Esophagus muscularis mucosa (tissue), 4 donors: ENCODE measurements around the gene ZMIZ1. TPM values are rescaled to one million over a fixed set of nuclear protein-coding genes. Genes with fewer than 3 reads are reported as not detected.

ENCODE experiments used
- DNase-seq: peaks from one replicate; pipeline ENCODE4 v3.0.0-alpha.2; 2017; ENCODE audit errors: extremely low spot score
- H3K27ac ChIP-seq, 4 donors: fragments of 200-600 bp; sonication (generic); replicated peaks in 1 of 4; 1 replicate in 3 of 4; 2 replicates in 1 of 4; pipeline ENCODE4 v1.5.1; 2016 to 2019; ENCODE audit warnings: mild to moderate bottlenecking in 1 of 4
- H3K27me3 ChIP-seq, 4 donors: fragments of 200-600 bp; sonication (generic); one replicate each; pipeline versions ENCODE4 v1.5.1 to v1.6.0; 2016 to 2019
- H3K36me3 ChIP-seq, 4 donors: fragments of 200-600 bp; sonication (generic); one replicate each; pipeline ENCODE4 v1.5.1; 2016 to 2019
- H3K4me1 ChIP-seq, 4 donors: fragments of 200-600 bp; sonication (generic); one replicate each; pipeline ENCODE4 v1.5.1; 2016 to 2019
- H3K4me3 ChIP-seq, 4 donors: fragments of 200-600 bp; sonication (generic); 1 replicate in 2 of 4; 2 replicates in 2 of 4; pipeline ENCODE4 v1.5.1; 2016 to 2019; ENCODE audit warnings: mild to moderate bottlenecking in 4 of 4, moderate library complexity in 1 of 4
- H3K9me3 ChIP-seq, 4 donors: fragments of 200-600 bp; sonication (generic); 1 replicate in 3 of 4; 2 replicates in 1 of 4; pipeline ENCODE4 v1.5.1; 2016 to 2019
- EP300 ChIP-seq: sonication (generic); formaldehyde crosslinking; IDR thresholded peaks from one replicate; pipeline ENCODE4 v1.6.1; 2017; ENCODE audit warnings: antibody characterized with exemption
- POLR2A ChIP-seq: fragments of 450-650 bp; IDR thresholded peaks from one replicate; pipeline ENCODE4 v1.6.1; 2017; ENCODE audit warnings: antibody characterized with exemption, moderate library complexity, mild to moderate bottlenecking, low read depth
- POLR2AphosphoS5 ChIP-seq, 2 donors: sonication (generic); formaldehyde crosslinking; IDR thresholded peaks; one replicate each; pipeline ENCODE4 v1.6.1; 2017; ENCODE audit warnings: antibody characterized with exemption in 2 of 2
- WGBS: methylation state at CpG from one replicate; pipeline ENCODE4 v1.1.5; 2018; 5-methylcytosine and 5-hydroxymethylcytosine counted together
- intact Hi-C: fragments of 100-400 bp; cut with DNase I; formaldehyde crosslinking; loops from one replicate; pipeline ENCODE4 v1.15.1; 2023
- total RNA-seq, 4 donors: library from RNA; depleted of rRNA; stranded (reverse); fragments of >200 nt; gene quantifications; one replicate each; pipeline versions ENCODE4 v1.1.0 to v1.2.1, GENCODE V29; 2016
- TF ChIP-seq, protein P1 (sequence below), 3 experiments: fragments of 200-600 bp in 2 of 3; fragments of 450-650 bp in 1 of 3; sonication (generic) in 2 of 3; IDR thresholded peaks; one replicate each; pipeline ENCODE4 v1.5.1; 2017 to 2019; ENCODE audit warnings: antibody characterized with exemption in 3 of 3, mild to moderate bottlenecking in 2 of 3, moderate library complexity in 1 of 3

Gene ZMIZ1
- total RNA-seq, 4 donors from 2014 or later: 48.7 to 87.2 (median 66.0) TPM

DNA sequence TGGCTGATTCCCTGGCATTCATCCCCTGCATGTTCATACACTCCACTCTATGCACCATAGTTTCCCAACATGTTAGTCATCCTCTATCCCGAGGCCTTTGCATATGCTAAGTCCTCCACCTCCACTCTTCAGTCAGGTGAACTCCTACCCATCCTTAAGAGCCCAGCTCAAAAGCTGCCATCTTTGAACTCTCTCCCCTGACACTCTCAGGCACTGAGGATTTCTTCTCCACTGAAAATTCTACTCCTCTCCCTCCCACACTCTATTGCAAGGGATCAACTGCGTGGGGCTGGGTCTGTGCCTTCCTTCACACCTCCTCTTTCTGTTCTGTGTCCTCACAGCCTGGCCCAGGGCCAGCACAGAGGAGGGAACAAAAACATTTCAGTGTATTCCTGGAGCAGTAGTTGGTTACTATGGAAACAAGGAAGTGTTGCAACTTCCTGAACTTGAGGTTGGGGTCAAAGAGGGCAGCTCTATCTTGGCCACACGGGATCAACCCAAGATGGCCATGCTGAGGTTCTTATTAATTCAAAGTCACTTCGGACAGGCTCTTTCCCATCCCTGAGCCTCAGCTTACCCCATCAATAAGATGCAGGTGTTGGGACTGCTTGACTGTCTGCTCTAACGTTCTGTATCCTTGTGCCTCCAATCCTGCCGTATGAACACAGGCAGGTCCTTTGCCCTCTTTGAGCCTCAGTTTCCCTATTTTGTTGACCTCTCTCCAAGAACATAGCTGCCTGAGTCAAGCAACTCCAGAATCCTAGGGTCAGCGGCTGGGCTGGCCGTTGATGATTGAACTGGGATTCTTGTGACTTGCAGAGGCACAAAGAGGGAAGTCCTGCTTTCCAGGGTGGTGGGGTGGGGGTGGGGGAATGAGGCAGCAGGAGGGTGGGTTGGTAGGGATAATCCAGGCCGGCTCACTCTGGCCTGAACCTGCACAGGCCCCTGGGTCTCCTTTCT lies 15.5 kb downstream of the ZMIZ1 start:
- intact Hi-C loops: no loop called here
- H3K27me3 ChIP-seq: no peaks in the 10 kb centered on the region
- peak; percentile 99 for DNase-seq
- H3K36me3 ChIP-seq: no peaks in the 10 kb centered on the region
- no peak for TF ChIP-seq POLR2A
- peak; percentile 72 to 74 for TF ChIP-seq POLR2AphosphoS5 (IDR thresholded peaks at IDR 0.05)
- H3K27ac ChIP-seq: peak overlapping the region; percentile 73 to 81 (median 78)
- peaks cover 99 to 100% (median 100%) of the 10 kb centered on the region in 4 donors for H3K4me1 ChIP-seq
- no peak overlapping the region for H3K4me3 ChIP-seq
- no peaks in the 10 kb centered on the region for H3K9me3 ChIP-seq
- WGBS: 33% methylated on average over 6 of the region's 9 CpGs

DNA sequence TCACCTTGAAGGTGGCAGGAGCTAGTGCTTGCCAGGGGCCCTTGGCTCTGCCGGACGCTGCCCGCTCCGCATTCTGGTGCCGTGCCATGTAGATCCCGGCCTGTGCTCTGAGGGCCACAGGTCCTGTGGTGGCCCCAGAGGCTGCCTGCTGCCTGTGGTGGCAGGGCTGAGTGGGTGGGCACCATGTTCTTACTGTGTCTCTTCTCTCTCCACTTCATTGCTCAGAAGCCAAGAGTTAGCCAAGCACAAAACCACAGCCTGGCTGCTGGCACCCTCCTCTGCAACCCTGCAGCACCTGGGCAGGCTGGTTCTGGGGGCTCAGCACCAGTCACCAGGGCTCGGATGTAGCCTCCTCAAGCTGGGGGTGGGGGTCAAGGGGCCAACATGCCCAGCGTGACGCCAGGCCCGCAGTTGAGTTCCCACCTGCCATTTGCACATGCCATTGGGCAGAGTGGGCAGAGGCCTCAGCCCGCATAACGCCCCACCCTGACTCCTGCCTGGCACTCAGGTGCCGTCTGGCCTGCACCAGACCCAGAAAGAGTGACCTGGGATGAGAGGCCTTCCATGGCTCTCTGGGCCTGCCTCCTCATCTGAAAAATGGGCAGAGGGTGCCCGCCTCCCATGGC lies 16.3 kb downstream of the ZMIZ1 start:
- Histone ChIP-seq H3K27ac (peak overlapping the region; percentile 73 to 81 (median 78)), H3K4me3 (no peak overlapping the region), H3K36me3 (no peaks in the 10 kb centered on the region), H3K4me1 (peaks cover 99 to 100% (median 100%) of the 10 kb centered on the region in 4 donors), H3K9me3 (no peaks in the 10 kb centered on the region), H3K27me3 (no peaks in the 10 kb centered on the region)
- no peak for TF ChIP-seq POLR2AphosphoS5 (IDR thresholded peaks at IDR 0.05)
- TF ChIP-seq EP300: no peak
- TF ChIP-seq POLR2A: no peak
- TF ChIP-seq, protein P1, sequence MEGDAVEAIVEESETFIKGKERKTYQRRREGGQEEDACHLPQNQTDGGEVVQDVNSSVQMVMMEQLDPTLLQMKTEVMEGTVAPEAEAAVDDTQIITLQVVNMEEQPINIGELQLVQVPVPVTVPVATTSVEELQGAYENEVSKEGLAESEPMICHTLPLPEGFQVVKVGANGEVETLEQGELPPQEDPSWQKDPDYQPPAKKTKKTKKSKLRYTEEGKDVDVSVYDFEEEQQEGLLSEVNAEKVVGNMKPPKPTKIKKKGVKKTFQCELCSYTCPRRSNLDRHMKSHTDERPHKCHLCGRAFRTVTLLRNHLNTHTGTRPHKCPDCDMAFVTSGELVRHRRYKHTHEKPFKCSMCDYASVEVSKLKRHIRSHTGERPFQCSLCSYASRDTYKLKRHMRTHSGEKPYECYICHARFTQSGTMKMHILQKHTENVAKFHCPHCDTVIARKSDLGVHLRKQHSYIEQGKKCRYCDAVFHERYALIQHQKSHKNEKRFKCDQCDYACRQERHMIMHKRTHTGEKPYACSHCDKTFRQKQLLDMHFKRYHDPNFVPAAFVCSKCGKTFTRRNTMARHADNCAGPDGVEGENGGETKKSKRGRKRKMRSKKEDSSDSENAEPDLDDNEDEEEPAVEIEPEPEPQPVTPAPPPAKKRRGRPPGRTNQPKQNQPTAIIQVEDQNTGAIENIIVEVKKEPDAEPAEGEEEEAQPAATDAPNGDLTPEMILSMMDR (IDR thresholded peaks at IDR 0.05): no peak
- intact Hi-C loops: no loop called here
- 96% methylated on average over 5 of the region's 14 CpGs for WGBS
- no peak for DNase-seq

DNA sequence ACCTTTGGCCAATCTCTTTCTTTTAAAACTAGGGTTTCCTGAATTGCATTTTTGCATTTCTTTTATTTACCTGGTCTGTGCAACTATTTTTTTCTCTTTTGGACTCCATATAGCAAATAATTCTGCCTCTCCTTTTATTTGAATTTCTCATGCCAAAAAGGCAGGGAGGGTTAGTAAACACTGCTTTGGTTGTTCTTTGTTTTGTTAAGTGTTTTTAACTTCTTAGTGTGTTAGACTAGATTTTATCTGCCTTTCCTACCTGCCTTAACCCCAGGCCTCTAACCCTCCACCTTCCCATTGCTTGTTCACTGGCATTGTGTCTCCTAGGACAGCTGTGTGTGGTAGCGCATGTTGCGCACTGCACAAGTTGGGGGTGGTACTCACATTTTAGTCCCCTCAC lies 18.1 kb downstream of the ZMIZ1 start:
- peaks cover 99 to 100% (median 100%) of the 10 kb centered on the region in 4 donors for H3K4me1 ChIP-seq
- H3K27me3 ChIP-seq: no peaks in the 10 kb centered on the region
- H3K9me3 ChIP-seq: no peaks in the 10 kb centered on the region
- 100% methylated on average over 2 of the region's 2 CpGs for whole genome bisulfite sequencing
- intact Hi-C loops: no loop called here
- H3K36me3 ChIP-seq: no peaks in the 10 kb centered on the region
- DNase-seq: no peak
- no peak overlapping the region for H3K4me3 ChIP-seq
- no peak for TF ChIP-seq POLR2AphosphoS5 (IDR thresholded peaks at IDR 0.05)
- TF ChIP-seq EP300: no peak
- TF ChIP-seq POLR2A: no peak
- TF ChIP-seq, protein P1 (IDR thresholded peaks at IDR 0.05): no peak
- H3K27ac ChIP-seq: peak overlapping the region; percentile 34 to 81 (median 54)

DNA sequence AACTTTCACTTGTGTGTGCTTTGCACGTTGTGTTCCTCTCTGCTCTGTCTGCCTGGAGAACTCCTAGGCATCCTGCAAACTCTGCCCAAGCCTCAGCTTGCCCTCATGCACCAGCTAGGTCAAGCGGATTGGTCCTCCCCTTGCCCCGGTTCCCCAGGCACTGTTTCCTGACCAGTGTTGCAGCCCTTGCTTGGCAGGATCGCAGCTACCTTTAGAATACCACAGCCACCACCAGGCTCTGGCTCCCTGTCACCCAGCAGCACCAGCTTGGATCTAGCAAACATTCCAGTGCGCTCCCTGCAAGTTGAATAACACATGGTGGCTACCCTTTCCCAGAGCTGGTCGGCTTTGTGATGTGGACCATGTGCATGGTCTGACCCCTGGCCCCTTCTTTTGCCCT lies 19.0 kb downstream of the ZMIZ1 start:
- Histone ChIP-seq H3K36me3 (no peaks in the 10 kb centered on the region), H3K9me3 (no peaks in the 10 kb centered on the region), H3K27ac (peak overlapping the region; percentile 34 to 81 (median 54)), H3K4me1 (peaks cover 99 to 100% (median 100%) of the 10 kb centered on the region in 4 donors), H3K4me3 (no peak overlapping the region), H3K27me3 (no peaks in the 10 kb centered on the region)
- intact Hi-C loops: no loop called here
- 50% methylated on average over 6 of the region's 6 CpGs for WGBS
- DNase-seq: no peak
- TF ChIP-seq, protein P1 (IDR thresholded peaks at IDR 0.05): no peak
- TF ChIP-seq POLR2AphosphoS5 (IDR thresholded peaks at IDR 0.05) (no peak), POLR2A (no peak), EP300 (no peak)

DNA sequence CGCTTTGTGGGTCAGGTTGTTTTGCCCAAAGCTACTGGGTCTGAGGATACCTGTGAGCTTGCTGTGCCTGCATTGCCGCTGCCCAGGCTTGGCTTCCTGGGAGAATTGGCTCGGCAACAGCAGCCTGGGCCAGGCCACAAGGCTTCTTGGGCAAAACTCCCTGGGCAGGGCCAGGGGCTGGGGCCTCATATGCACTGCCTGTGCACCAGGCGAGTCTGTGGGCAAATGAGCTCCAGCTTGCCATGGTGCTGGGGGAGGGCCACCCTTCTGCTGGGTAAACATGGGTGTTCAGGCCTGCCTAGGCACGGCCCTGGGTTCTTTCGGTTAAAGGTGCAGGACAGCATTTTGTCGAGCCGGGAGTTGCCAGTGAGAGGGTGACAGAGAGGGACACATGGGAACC lies 19.4 kb downstream of the ZMIZ1 start:
- intact Hi-C loops: no loop called here
- no peaks in the 10 kb centered on the region for H3K9me3 ChIP-seq
- H3K4me1 ChIP-seq: peaks cover 99 to 100% (median 100%) of the 10 kb centered on the region in 4 donors

More for the DNA sequence above, 19.4 kb downstream of the ZMIZ1 start:
- Histone ChIP-seq H3K4me3 (no peak overlapping the region), H3K36me3 (no peaks in the 10 kb centered on the region), H3K27me3 (no peaks in the 10 kb centered on the region), H3K27ac (peak overlapping the region; percentile 34 to 81 (median 54))
- WGBS: 55% methylated on average over 6 of the region's 8 CpGs
- TF ChIP-seq POLR2A (no peak), EP300 (no peak), POLR2AphosphoS5 (IDR thresholded peaks at IDR 0.05) (no peak)
- TF ChIP-seq, protein P1 (IDR thresholded peaks at IDR 0.05): no peak
- no peak for DNase-seq
